Adipose tissue (tissue), 3 donors: ENCODE data around the gene TCF15. TPM values are rescaled to one million over a fixed set of nuclear protein-coding genes. Genes with fewer than 3 reads are reported as not detected.

ENCODE experiments used
- H3K27ac ChIP-seq: one replicate; pipeline ENCODE4 v1.5.1; 2013; ENCODE audit warnings: low read depth, low read length
- WGBS, 3 donors: extraction: QIAGEN DNeasy Blood & Tissue Kit; methylation state at CpG; one replicate each; pipeline ENCODE4 v1.1.7; 2013; 5-methylcytosine and 5-hydroxymethylcytosine counted together
- polyA plus RNA-seq, 3 donors: library from polyadenylated mRNA; stranded (reverse); fragments of 200-250 nt; gene quantifications; one replicate each; pipeline ENCODE4 v1.2.3, GENCODE V29; 2013
- donor health status: healthy with polysubstance abuse.
- donor health status: Bipolar disorder and iron deficiency.
- donor health status: healthy.

The TCF15 gene
- polyA plus RNA-seq, 3 donors: 0.35 to 8.2 (median 4.5) TPM

DNA sequence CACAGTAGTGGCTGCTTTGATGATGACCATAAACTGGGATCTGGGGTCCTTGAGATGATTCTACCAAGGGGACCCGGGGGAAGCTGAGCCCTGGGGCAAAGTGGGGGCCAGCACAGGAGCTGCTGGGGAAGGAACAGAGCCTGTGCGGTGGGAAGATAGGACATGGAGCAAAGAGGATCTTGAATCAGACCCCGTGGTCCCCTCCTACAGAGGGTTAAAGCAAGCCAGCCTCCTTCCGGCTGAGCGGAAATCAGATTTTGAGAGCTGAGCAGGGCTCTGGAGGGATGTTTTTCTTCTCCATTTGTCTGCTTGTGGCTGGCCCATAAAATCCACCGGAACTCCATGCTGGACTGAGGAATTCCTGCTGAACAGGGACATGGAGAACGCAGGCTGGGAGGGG is 10.1 kb upstream of the TCF15 start:
- H3K27ac ChIP-seq: no peak overlapping the region
- 26 to 61% (median 43%) methylated on average over 7 of the region's 7 CpGs for WGBS, 3 donors

DNA sequence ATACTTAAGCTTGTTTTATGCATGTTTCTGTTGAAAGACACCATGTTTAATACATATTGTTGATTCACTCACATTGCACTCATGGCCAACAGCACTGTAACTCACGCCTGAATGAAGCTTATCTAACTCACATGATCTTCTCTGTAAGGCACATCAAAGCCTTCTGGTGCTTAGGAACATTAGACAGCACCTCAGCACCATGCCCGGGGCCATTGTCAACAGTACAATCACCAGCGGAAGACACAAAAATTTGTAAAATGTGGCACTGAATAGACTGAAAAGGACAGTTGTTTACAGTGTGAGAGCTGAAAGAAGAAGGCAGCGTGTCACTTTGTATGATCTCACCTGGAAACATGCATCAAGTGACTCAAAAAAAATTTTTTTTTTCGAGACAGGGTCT is 8.9 kb upstream of the TCF15 start:
- WGBS, 3 donors: 50 to 84% (median 81%) methylated on average over 5 of the region's 5 CpGs
- H3K27ac ChIP-seq: no peak overlapping the region

DNA sequence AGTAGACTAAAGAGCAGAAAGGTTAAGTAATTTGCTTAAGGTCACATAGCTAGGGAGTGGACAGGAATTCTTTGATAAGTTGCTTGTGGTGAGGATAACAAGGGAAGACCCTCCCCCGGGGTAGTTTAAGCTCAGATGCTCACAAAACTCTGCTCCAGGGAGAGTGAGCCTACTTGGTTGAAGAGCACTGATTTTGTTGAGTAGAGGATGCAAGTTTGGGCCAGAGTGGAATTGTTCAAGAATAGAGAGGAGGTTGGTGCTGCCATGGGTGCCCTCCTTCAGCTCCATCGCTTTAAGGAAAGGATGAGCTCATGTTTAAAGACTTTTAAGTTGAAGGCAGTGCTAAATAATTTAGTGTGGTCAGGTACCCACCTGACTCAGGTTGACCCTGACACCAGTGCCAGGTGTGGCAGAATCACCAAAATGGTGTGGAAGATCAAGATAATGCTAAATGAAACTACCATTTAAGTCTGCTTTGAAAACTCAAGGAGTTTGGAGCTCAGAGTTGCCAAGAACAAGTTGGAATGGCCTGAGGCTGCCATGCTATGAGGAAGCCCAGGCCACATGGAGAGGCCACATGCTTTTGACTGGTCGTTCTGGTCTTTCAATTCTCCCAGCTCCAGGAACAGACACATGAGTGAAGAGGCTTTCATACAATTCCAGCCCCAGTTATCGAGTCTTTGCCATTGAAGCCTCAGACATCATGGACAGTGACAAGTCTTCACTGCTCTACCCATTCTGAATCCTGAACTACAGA is 8.0 kb upstream of the TCF15 start:
- 78 to 87% (median 85%) methylated on average over 4 of the region's 4 CpGs for WGBS, 3 donors
- H3K27ac ChIP-seq: no peak overlapping the region

GRCh38 chr20:615514-615913 is 5.4 kb upstream of the TCF15 start:
- 69 to 86% (median 70%) methylated on average over 4 of the region's 4 CpGs for WGBS, 3 donors
- H3K27ac ChIP-seq: no peak overlapping the region

DNA sequence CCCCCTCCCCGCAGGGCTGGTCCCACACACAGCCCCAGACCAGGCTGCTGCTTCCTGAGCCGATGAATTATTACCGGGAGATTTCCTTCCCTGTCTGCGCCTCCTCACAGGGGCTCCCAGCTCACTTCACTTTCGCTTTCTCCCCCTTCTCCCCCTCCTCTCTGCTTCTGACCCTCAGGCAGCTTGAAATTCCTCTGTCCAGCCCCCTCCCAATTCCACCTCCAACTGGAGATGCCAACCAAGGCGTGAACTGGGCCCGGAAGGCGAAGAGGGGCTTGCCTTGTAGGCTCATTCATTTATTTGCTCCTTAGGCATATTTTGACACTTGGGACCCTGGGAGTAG is 1.7 kb upstream of the TCF15 start:
- 14 to 21% (median 15%) methylated on average over 8 of the region's 8 CpGs for WGBS, 3 donors
- H3K27ac ChIP-seq: no peak overlapping the region

DNA sequence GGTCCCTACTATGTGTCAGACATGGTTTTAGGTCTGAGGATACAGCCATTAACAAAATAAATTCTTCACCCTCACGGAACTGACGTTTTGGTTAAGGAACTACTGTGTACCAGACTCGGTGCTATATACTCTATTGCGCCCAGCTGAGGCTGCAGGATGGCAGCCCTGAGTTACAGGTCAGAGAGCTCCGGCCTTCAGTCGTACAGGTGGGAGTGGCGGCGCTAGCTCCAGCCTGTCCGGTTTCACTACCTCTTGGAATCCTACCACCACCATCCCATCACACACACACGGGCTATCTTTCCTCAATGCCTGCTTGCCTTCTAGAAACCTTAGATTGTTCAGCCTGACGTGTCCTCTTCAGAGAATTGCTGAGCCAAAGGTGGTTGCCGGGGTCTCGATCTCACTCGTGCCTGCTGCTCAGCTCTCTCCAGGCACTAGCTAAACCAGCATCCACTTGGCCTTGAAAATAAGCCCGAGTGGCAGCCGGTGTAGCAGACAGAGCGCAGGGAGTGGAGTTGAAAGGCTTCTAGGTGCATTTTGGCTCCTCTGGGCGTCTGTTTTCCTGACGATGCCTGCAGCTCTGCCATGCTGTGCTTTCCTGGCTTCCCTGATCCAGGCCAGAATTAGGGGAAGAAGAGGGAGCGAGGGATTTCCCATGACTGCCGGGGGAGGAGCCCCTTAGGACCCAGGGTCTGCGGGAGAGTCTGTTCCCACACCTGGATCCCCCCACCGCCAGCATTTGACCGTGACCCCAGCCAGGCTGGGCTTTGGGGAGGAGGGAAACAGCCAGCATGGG is 1.1 kb upstream of the TCF15 start:
- H3K27ac ChIP-seq: no peak overlapping the region
- WGBS, 3 donors: 22 to 29% (median 26%) methylated on average over 24 of the region's 24 CpGs

DNA sequence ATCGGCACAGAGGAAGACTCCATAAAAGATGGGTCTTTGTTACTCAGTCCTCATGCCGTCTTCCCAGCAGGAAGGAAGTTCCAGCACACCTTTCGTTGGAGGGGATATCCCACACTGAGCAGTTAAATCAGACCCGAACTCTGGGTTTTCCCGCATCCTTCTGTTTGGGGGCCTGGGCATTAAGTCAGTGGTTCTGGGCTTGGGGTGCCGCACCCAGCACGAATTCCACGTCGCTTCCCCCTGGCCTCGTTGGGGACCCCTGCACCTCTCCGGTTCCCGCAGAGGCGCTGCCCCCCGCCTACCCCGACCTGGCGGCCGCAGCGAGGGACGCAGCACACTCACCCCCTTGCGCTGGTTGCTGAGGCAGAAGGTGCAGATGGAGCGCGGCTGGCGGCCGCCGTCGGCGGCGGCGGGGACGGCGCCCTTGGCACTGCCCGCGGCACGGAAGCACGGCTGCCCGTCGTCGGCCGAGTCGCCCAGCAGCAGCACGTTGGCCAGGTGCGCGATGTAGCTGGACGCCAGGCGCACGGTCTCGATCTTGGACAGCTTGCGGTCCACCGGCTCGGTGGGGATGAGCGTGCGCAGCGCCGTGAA is 641 bp downstream of the TCF15 start:
- H3K27ac ChIP-seq: no peak overlapping the region
- 7 to 11% (median 8%) methylated on average over 29 to 53 of the region's 54 CpGs for WGBS, 3 donors

DNA sequence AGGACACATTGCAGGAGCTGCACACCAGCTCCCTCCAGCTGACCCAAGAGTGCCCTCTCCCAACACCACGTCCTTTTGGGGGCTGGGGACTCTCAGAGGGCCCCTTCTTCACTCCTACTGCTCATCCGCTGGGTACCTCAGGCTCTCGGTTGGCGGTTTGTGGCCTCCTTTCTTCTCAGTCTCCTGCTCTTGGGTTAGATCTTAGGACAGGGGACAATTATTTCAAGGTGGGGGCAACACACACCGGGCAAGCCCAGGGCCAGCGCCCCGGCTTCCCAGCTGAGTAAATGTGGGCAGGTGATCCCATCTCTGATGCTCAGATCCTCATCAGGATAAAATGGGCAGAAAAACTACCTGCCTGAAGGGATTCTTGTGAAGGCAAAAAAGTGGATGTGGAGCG is 1.1 kb downstream of the TCF15 start:
- 61 to 79% (median 78%) methylated on average over 8 of the region's 8 CpGs for WGBS, 3 donors
- no peak overlapping the region for H3K27ac ChIP-seq

DNA sequence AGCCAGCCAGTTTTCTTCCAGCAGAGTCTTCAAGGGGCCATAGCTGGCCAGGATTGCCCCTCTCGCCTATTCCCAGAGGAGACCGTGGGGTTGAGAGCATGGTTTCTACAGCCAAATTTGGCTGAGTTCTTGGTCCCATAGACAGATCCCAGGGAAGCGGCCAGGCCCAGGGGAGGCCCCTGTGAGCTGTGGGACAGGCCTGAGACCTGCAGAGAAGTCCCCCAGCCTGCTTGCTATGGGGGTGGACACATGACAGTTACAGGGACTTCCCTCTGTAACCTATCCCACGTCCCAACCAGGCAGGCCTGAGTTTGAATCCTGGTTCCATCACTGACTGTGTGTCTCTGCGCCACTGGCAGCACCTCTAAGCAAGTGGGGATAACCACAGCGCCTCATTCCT is 2.6 kb downstream of the TCF15 start:
- no peak overlapping the region for H3K27ac ChIP-seq
- WGBS, 3 donors: 69 to 88% (median 71%) methylated on average over 6 of the region's 6 CpGs

DNA sequence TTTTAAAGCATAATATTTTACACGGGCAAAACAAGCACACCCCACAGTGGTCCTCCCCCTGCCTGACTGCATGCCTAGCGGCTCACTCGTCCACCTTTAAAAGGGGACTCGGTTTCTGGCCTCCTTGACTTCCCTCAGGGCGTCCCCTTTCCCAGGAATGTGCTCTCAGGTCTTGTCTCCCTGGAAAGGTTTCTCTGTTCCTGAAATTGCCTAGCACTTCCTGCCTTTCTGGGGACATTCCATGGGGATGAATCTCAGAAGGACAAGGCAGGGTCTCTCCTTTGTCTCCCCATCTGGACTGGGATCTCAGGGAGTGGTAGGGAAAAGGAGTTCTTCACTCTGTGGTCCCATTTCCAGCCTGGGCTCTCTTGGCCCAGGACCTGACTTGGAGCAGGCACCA is 4.9 kb downstream of the TCF15 start:
- no peak overlapping the region for H3K27ac ChIP-seq
- 64 to 73% (median 72%) methylated on average over 5 of the region's 5 CpGs for WGBS, 3 donors

GRCh38 chr20:603116-603640 is 6.9 kb downstream of the TCF15 start:
- 57 to 65% (median 59%) methylated on average over 8 of the region's 8 CpGs for WGBS, 3 donors
- H3K27ac ChIP-seq: no peak overlapping the region

DNA sequence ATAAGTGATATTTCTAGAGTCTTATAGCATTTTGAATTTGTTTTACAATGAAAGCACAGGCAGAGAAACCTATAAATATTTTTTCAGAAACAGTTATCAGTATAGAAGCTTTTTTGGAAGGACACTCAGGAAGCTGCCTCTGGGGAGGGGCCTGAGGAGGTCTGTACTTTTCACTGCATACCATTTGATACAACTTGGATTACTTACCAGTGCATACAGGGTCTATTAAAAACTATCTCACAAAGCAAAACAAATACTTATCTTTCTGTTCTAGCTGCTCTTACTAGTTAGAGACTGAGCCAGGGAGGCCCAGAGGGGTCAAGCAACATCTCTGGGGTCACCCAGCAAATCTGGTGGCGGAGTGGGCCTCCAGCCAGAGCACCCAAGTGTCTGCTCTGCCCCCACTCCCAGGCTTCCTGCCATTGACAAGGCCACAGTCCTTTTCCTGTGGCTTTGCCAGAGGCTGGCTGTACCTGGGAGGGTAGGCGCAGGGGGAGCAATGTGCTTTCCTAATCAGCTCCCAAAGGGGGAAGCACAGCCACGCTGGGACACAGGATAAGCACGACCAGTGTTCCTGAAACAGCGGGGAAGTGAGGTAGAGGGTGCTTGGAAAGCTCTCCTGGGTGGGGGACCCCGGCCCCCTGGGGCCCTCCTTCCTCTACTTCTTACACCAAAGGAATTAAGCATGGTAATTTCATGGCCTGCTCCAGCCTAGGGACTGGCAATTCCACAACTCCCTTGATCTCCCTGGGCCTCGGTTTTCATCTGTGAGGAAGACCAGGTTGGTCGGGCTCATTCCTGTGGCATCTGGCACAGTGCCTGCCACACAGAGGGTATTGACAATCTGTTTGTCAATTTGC is 7.8 kb downstream of the TCF15 start:
- 40 to 56% (median 42%) methylated on average over 8 of the region's 8 CpGs for WGBS, 3 donors
- no peak overlapping the region for H3K27ac ChIP-seq

GRCh38 chr20:600736-601135 is 9.4 kb downstream of the TCF15 start:
- H3K27ac ChIP-seq: no peak overlapping the region
- WGBS, 3 donors: 86 to 91% (median 91%) methylated on average over 6 of the region's 6 CpGs

GRCh38 chr20:600141-600540 is 10.0 kb downstream of the TCF15 start:
- no peak overlapping the region for H3K27ac ChIP-seq
- 94 to 98% (median 98%) methylated on average over 2 of the region's 2 CpGs for WGBS, 3 donors

- no peak overlapping the region for H3K27ac ChIP-seq
- WGBS, 3 donors: 71 to 77% (median 73%) methylated on average over 13 of the region's 13 CpGs
Measured at GRCh38 chr20:598133-598850, 11.8 kb downstream of the TCF15 start.

GRCh38 chr20:597560-597959 is 12.5 kb downstream of the TCF15 start:
- WGBS, 3 donors: 95 to 97% (median 96%) methylated on average over 2 of the region's 2 CpGs
- H3K27ac ChIP-seq: no peak overlapping the region

DNA sequence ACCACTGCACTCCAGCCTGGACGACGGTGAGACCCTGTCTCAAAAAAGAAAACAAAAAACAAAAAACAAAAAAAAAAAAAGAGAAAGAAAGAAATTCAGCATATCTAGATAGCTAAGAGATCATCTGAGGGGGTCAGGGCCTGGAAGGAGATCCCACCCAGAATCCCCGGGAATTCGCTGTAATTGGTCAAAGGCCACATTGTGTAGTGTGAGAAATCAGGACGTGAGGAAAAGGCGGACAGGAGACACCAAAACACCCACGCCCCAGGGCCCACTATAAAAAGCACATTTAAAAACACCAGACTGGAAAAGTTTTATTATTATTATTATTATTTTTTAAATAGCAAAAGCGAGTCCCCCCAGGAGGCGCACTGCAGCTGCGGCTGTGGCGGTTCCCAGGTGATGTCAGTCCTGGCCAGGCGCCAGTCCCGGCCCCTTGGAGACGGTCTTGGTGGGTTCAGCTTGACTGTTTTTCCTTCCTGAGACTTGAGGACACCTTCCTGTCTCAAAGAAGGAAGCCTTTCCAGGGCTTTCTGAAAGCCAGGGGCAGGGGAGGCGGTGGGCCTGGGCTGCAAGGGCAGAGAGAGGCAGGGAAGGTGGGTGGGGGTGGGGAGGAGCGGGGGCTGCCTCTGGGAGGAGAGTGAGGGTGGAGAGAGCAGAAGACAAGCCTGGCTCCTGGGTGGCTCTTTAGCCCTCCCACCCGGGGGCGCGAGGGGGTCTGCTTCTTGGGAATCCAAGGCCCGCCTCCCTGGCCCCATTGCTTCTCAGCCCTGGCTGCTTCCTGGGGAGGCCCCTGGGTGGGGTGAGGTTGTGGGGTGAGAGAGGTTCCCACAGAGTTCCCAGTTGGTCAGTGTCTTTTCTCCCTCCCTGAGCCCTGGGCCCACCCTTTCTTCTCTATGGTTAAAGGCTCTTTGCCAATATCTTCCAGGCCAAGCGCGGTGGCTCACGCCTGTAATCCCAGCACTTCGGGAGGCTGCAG is 14.5 kb downstream of the TCF15 start:
- WGBS, 3 donors: 28 to 61% (median 37%) methylated on average over 23 to 24 of the region's 24 CpGs
- H3K27ac ChIP-seq: no peak overlapping the region
